HUDEP-2 (cell line): Measurements from ENCODE around the gene TOMM70.
"Not testable (repeated sequence)": the region's sequence is repeated elsewhere in the genome, so short reads cannot be mapped to it uniquely, and the experiment has no call there.

Experiments used
- DNase-seq, 76 experiments: peaks; one replicate each; lab custom pipeline; 2025; ENCODE audit not compliant: unreplicated experiment in 76 of 76; lab: John Stamatoyannopoulos, UW

TOMM70 gene

GRCh38 chr3:100400780-100401673 is at the start of gene TOMM70, which contains the start of gene LNP1:
Gene TOMM70 (minus strand): TSS chr3:100401089. CDS start chr3:100400949, 140 bp downstream.
Gene LNP1 (plus strand): TSS chr3:100401539. CDS start chr3:100429730, 28,191 bp downstream.
- peak; percentile 47 to 98 (median 93) for DNase-seq

GRCh38 chr3:100449214-100449613 is 48.3 kb upstream of the TOMM70 start:
- DNase-seq, result no peak

GRCh38 chr3:100448079-100448478 is 47.2 kb upstream of the TOMM70 start:
- DNase-seq, result no peak

GRCh38 chr3:100447067-100447466 is 46.2 kb upstream of the TOMM70 start:
- not testable (repeated sequence) for DNase-seq

- DNase-seq, result no peak
These were observed 42.8 kb upstream of the TOMM70 start for GRCh38 chr3:100443690-100444089.

GRCh38 chr3:100440895-100441294 is 40.0 kb upstream of the TOMM70 start:
- no peak for DNase-seq

GRCh38 chr3:100438623-100438974 is 37.7 kb upstream of the TOMM70 start:
- DNase-seq, result peak in 2 of 76 experiments; percentile 2 to 5

- peak in 2 of 76 experiments; percentile 18 to 23 for DNase-seq
These were observed 37.1 kb upstream of the TOMM70 start for GRCh38 chr3:100437721-100438622.

GRCh38 chr3:100436951-100437350 is 36.1 kb upstream of the TOMM70 start:
- DNase-seq, result no peak

- DNase-seq, result no peak
These were observed 28.4 kb upstream of the TOMM70 start for GRCh38 chr3:100429187-100429716.

- no peak for DNase-seq
These were observed 26.8 kb upstream of the TOMM70 start for GRCh38 chr3:100427699-100428098.

GRCh38 chr3:100426067-100426682 is 25.3 kb upstream of the TOMM70 start:
- no peak for DNase-seq

GRCh38 chr3:100425316-100425715 is 24.4 kb upstream of the TOMM70 start:
- peak in 12 of 76 experiments; percentile 1 to 41 (median 14) for DNase-seq

- DNase-seq, result no peak
These were observed 23.4 kb upstream of the TOMM70 start for GRCh38 chr3:100424261-100424660.

GRCh38 chr3:100423611-100424010 is 22.7 kb upstream of the TOMM70 start:
- no peak for DNase-seq

GRCh38 chr3:100420885-100421284 is 20.0 kb upstream of the TOMM70 start:
- DNase-seq, result no peak

GRCh38 chr3:100419406-100419805 is 18.5 kb upstream of the TOMM70 start:
- DNase-seq, result no peak

- no peak for DNase-seq
These were observed 16.0 kb upstream of the TOMM70 start for GRCh38 chr3:100416863-100417262.

GRCh38 chr3:100416176-100416575 is 15.3 kb upstream of the TOMM70 start:
- DNase-seq, result no peak

GRCh38 chr3:100413613-100414012 is 12.7 kb upstream of the TOMM70 start:
- no peak for DNase-seq
